ENCODE data around the gene POLRMT. TPM values are rescaled to one million over a fixed set of nuclear protein-coding genes. Genes with fewer than 3 reads are reported as not detected.

POLRMT gene
- total and polyA plus RNA-seq, 7 donors = 61.7 to 99.8 (median 78.8) TPM

DNA sequence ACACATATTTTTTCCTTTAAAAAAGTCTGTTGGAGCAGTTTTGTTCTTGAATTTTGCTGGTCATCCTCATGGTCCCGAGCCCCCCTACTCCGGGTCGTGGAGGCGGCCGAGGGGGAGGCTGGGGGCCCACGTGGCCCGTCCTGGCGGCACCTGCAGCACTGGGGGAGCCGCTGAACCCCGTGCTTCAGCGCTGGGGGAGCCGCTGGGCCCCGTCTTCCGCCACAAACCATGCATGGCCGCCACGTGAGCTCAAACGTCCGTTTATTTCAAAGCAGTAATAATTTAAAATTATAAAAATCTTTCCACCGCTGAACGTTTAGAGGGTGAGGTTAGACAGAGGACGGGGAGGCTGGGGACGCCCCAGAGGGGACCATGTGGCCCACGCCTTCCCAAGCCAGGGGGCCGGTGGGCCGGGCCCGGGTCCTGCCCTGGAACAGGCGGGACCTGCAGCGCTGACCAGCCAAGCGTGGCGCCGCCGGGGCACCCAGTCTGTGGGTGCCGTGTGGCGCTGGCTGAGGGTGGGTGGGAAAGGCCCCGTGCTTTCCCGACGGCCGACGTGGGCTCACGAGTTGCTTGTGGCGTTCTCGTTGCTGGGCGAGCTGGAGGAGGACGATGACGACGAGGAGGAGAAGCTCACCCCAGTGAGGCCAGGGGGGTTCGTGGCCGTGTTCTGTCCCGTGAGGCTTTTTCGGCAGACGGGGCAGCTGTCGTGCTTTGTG, 14.4 kb upstream of the POLRMT start:
- 89 to 92% (median 91%) methylated on average over 50 to 52 of the region's 52 CpGs for WGBS, 3 donors
- H3K4me3 ChIP-seq = no peak overlapping the region
- peaks cover 8 to 62% of the 10 kb centered on the region in 2 donors for H3K36me3 ChIP-seq (ENCODE audit: insufficient read depth in 1 of 2, low read depth in 1 of 2)
- intact Hi-C loops (cut with DNase I) = no loop called here
- no peaks in the 10 kb centered on the region for H3K4me1 ChIP-seq
- no peaks in the 10 kb centered on the region for H3K27me3 ChIP-seq (ENCODE audit: insufficient read depth in 3 of 3, low read length in 2 of 3)
- ATAC-seq (no peak), DNase-seq (no peak)
- H3K9me3 ChIP-seq = no peaks in the 10 kb centered on the region
- H3K27ac ChIP-seq = no peak overlapping the region
- TF ChIP-seq CTCF (IDR thresholded peaks at IDR 0.05) = no peak

DNA sequence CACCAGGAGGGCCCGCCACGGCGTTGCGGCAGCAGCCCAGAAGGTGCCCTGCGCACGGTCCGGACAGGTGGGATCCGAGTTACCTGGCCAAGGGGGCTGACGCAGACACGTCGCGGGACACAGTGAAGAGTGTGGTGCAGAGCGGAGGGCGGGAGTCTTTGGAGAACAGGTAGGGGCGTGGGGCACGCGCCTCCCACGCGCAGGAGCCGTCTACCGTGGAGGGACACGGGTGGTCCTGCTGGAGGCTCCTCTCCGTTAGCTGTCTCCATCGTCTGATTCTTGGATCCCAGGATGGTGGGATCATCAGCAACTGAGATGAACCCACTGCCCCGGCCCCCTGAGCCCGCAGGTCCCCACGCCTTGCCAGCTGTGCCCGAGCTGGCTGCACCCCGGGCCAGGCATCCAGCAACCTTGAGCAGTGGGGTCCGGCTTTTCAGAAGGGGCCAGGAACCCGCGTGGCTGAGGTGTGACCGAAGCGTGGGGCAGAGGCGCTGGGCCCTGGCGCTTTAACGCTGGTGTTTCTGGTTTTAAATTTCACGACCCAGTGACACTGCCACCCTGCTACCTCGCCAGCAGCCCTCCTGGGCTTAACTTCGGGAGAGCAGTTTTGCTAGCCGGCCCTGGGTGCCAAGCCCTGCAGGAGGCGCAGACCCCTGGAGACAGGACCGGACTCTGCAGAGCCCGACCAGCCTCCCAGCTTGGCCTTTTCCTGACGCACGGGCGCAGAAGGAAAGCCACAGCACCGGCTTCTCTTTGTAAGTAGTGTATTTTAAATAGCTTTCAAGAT, 13.6 kb upstream of the POLRMT start:
- no peaks in the 10 kb centered on the region for H3K9me3 ChIP-seq
- DNase-seq = peak in 1 of 2 donors; percentile 13
- no peak for TF ChIP-seq CTCF (IDR thresholded peaks at IDR 0.05)
- peaks cover 8 to 55% of the 10 kb centered on the region in 2 donors for H3K36me3 ChIP-seq (ENCODE audit: insufficient read depth in 1 of 2, low read depth in 1 of 2)
- 91 to 94% (median 91%) methylated on average over 48 of the region's 48 CpGs for WGBS, 3 donors
- no peaks in the 10 kb centered on the region for H3K4me1 ChIP-seq
- no peaks in the 10 kb centered on the region for H3K27me3 ChIP-seq (ENCODE audit: insufficient read depth in 3 of 3, low read length in 2 of 3)
- H3K27ac ChIP-seq = no peak overlapping the region
- intact Hi-C loops (cut with DNase I) = no loop called here
- no peak overlapping the region for H3K4me3 ChIP-seq
- ATAC-seq = no peak

DNA sequence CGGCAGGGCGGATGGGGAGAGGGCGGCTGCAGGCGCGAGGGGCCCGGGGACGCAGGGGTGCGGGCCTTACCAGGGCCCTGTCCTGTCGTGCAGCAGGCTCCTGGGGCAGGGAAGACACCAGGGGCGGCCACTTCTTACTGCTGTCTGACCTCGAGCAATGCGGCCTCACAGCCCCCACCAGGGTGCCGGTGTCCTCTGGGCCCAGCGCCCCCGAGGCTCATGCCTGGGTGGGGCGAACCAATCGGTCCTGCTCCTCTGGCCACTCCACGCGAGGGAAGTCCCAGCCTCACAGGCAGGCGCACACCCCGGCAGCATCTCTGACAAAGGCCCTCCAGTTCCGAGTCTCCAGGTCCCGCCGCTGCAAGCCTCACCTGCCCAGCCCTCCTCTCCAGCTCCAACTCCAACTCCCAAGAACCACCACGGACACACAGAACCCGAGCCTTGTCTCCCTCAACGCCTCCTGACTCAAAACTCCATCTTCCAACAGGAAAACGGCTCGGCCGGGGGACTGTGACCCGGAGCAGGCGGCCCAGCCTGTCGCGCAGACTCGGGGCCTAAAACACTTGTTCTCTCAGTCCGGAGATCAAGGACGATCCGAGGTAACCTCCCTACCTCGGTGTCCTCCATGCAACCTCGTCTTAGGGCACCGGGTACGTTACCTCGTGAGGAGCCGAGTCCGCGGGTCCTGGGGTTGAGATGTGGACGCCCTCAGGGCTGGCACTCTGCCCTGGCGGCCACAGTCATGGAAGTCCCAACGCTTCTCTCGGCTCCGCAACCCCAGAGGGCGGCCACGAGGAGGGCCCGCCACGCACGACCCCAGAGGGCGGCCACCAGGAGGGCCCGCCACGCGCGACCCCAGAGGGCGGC, 12.8 kb upstream of the POLRMT start:
- H3K4me3 ChIP-seq = no peak overlapping the region
- no peaks in the 10 kb centered on the region for H3K4me1 ChIP-seq
- ATAC-seq (peak in 1 of 4 donors; percentile 18), DNase-seq (peak in 1 of 2 donors; percentile 18)
- peaks cover 8 to 46% of the 10 kb centered on the region in 2 donors for H3K36me3 ChIP-seq (ENCODE audit: insufficient read depth in 1 of 2, low read depth in 1 of 2)
- TF ChIP-seq CTCF (IDR thresholded peaks at IDR 0.05) = no peak
- H3K27me3 ChIP-seq (ENCODE audit: insufficient read depth in 3 of 3, low read length in 2 of 3) = no peaks in the 10 kb centered on the region
- intact Hi-C loops (cut with DNase I) = no loop called here
- 92 to 94% (median 93%) methylated on average over 60 to 62 of the region's 62 CpGs for WGBS, 3 donors
- no peak overlapping the region for H3K27ac ChIP-seq
- no peaks in the 10 kb centered on the region for H3K9me3 ChIP-seq

- no peak for TF ChIP-seq CTCF (IDR thresholded peaks at IDR 0.05)
- ATAC-seq (no peak), DNase-seq (peak in 1 of 2 donors; percentile 14)
- Histone ChIP-seq H3K27me3 (ENCODE audit: insufficient read depth in 3 of 3, low read length in 2 of 3) (no peaks in the 10 kb centered on the region), H3K4me3 (no peak overlapping the region), H3K36me3 (ENCODE audit: insufficient read depth in 1 of 2, low read depth in 1 of 2) (peaks cover 8 to 39% of the 10 kb centered on the region in 2 donors), H3K27ac (no peak overlapping the region), H3K9me3 (no peaks in the 10 kb centered on the region), H3K4me1 (no peaks in the 10 kb centered on the region)
- intact Hi-C loops (cut with DNase I) = no loop called here
- 81 to 83% (median 83%) methylated on average over 13 to 14 of the region's 14 CpGs for WGBS, 3 donors
Measured at GRCh38 chr19:644789-645188, 11.5 kb upstream of the POLRMT start.

All from psoas muscle (tissue), 8 donors.